Measurements from ENCODE around the gene DCLK1.

The DCLK1 gene

GRCh38 chr13:36028359-36029025 is 102.7 kb downstream of the DCLK1 start:
- H3K4me3 ChIP-seq (replicated peaks in 1 of 2; ENCODE audit: low read depth in 2 of 2, low read length in 2 of 2), result no peak overlapping the region
- TF ChIP-seq CTCF (IDR thresholded peaks at IDR 0.05; ENCODE audit: low read depth, low read length), result no peak
- no peak for DNase-seq (ENCODE audit: low read depth in 2 of 2)

- TF ChIP-seq CTCF (IDR thresholded peaks at IDR 0.05; ENCODE audit: low read depth, low read length), result no peak
- peak in 1 of 2 donors; percentile 55 for DNase-seq (ENCODE audit: low read depth in 2 of 2)
- H3K4me3 ChIP-seq (replicated peaks in 1 of 2; ENCODE audit: low read depth in 2 of 2, low read length in 2 of 2), result no peak overlapping the region
Measured at GRCh38 chr13:36026531-36026930, 104.7 kb downstream of the DCLK1 start.

DNA sequence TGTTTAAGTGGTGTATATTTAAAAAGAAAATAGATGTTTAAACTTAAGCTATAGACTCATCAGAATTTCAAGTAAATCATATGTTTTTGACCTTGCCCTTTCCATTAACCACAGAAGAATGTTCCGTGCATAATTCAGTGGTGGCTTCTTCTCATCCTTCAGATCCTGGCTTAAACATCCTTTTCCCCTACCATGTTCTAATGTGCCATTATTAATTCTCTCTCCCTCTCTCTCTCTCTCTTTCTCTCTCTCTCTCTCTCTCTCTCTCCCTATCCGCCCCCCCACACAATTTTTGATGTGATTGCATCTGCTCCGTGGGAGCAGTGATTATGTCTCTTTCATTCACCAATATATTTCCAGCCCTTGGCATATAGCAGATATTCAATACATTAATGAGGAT is 116.4 kb downstream of the DCLK1 start:
- H3K4me3 ChIP-seq (replicated peaks in 1 of 2; ENCODE audit: low read depth in 2 of 2, low read length in 2 of 2), result no peak overlapping the region
- no peak for TF ChIP-seq CTCF (IDR thresholded peaks at IDR 0.05; ENCODE audit: low read depth, low read length)
- no peak for DNase-seq (ENCODE audit: low read depth in 2 of 2)

DNA sequence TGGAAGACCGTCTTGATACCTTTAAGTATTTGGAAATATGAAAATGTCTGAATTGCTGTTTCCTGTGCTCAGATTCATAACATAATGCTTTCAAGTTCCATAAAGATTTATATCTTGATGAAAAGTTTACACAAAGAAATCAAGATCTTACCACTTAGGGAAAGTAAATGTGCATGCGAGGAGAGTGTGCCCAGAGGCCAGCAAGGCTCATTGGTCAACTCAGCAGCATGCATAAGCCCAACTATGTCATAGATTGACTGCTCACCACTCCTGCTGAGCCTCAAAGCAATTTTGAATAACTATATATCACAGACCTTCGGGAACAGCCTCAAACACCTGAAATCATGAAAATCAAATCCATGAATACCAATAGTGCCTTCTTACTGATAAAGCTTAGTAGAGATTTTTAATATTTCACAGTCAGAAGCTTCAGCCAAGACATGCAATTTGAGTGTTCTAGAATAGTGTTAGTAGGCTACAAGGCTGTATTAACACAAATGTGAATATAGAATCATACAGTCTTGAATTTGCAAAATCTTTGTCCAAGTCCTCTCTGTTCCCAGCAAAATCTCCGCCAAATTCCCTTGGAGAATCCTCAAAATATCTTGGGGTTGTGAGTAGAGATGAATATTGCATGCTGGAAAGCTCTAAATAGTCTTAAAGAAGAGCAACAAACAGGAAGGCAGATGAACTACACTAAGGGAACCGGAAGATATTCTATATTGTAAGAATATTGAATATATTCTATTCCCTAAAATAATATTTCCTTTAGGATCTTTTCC is 124.1 kb downstream of the DCLK1 start:
- no peak for DNase-seq (ENCODE audit: low read depth in 2 of 2)

GRCh38 chr13:36006347-36006746 is 124.8 kb downstream of the DCLK1 start:
- DNase-seq (ENCODE audit: low read depth in 2 of 2), result no peak
- no peak for TF ChIP-seq CTCF (IDR thresholded peaks at IDR 0.05; ENCODE audit: low read depth, low read length)
- H3K4me3 ChIP-seq (replicated peaks in 1 of 2; ENCODE audit: low read depth in 2 of 2, low read length in 2 of 2), result no peak overlapping the region

More for the DNA sequence above, 124.1 kb downstream of the DCLK1 start:
- H3K4me3 ChIP-seq (replicated peaks in 1 of 2; ENCODE audit: low read depth in 2 of 2, low read length in 2 of 2), result no peak overlapping the region
- TF ChIP-seq CTCF (IDR thresholded peaks at IDR 0.05; ENCODE audit: low read depth, low read length), result no peak

GRCh38 chr13:36001561-36001960 is 129.6 kb downstream of the DCLK1 start:
- no peak for TF ChIP-seq CTCF (IDR thresholded peaks at IDR 0.05; ENCODE audit: low read depth, low read length)
- H3K4me3 ChIP-seq (replicated peaks in 1 of 2; ENCODE audit: low read depth in 2 of 2, low read length in 2 of 2), result no peak overlapping the region
- DNase-seq (ENCODE audit: low read depth in 2 of 2), result no peak
